ENCODE measurements around the gene ECE1.

The ECE1 gene

GRCh38 chr1:21176586-21177555 lies 113.4 kb downstream of the ECE1 start, which contains the start of gene EIF4G3:
TSS of gene EIF4G3 (minus strand) at chr1:21176897. CDS start at chr1:21002742, 174,155 bp downstream.
- Histone ChIP-seq H3K4me1 (ENCODE audit: control insufficient read depth in 1 of 2, insufficient read depth in 2 of 2, low read length in 2 of 2) (peaks cover 0 to 5% of the 10 kb centered on the region in 2 experiments), H3K79me1 (ENCODE audit: low read length) (peaks cover 13% of the 10 kb centered on the region), H2BK120ac (ENCODE audit: insufficient read depth, low read length, poor library complexity) (peak within 1 kb of the TSS; percentile 83), H3K36me3 (ENCODE audit: control insufficient read depth in 1 of 2, insufficient read depth in 2 of 2, low read length in 2 of 2) (peaks cover 3 to 5% of the 10 kb centered on the region in 2 experiments), H3K18ac (ENCODE audit: low read length) (peak within 1 kb of the TSS; percentile 75), H3K9me3 (ENCODE audit: insufficient read depth, low read depth, low read length) (no peaks in the 10 kb centered on the region), H2AK5ac (ENCODE audit: low read length) (peak within 1 kb of the TSS; percentile 71), H4K8ac (ENCODE audit: low read depth, low read length) (peak within 1 kb of the TSS; percentile 91), H3K23ac (ENCODE audit: low read length) (no peak within 1 kb of the TSS), H3K9ac (ENCODE audit: low read length) (peak within 1 kb of the TSS; percentile 80), H4K12ac (ENCODE audit: low read depth, low read length) (peak within 1 kb of the TSS; percentile 81), H3K4me3 (ENCODE audit: low read depth, low read length) (peak within 1 kb of the TSS; percentile 95), H3K79me2 (ENCODE audit: control insufficient read depth, insufficient read depth, low read length, poor library complexity) (peaks cover 9% of the 10 kb centered on the region), H3K27ac (ENCODE audit: low read depth, low read length) (peak within 1 kb of the TSS; percentile 83), H2BK5ac (ENCODE audit: low read depth, low read length, poor library complexity) (peak within 1 kb of the TSS; percentile 88), H2BK12ac (ENCODE audit: low read length) (peak within 1 kb of the TSS; percentile 62), H3K4me2 (ENCODE audit: low read length) (peak within 1 kb of the TSS; percentile 85), H3K4ac (ENCODE audit: low read depth, low read length) (peak within 1 kb of the TSS; percentile 91), H3K27me3 (ENCODE audit: insufficient read depth, low read length) (no peaks in the 10 kb centered on the region), H2AFZ (ENCODE audit: insufficient read depth, low read length, poor library complexity) (peak within 1 kb of the TSS; percentile 92), H3K14ac (ENCODE audit: low read length) (peak within 1 kb of the TSS; percentile 84), H4K91ac (ENCODE audit: low read depth, low read length) (peak within 1 kb of the TSS; percentile 91)
- no CpG with 5 or more reads among the region's 90 CpGs for WGBS (ENCODE audit: extremely low coverage, insufficient coverage, insufficient read length)
- peak; percentile 98 to 100 for DNase-seq

- Histone ChIP-seq H3K4me2 (ENCODE audit: low read length) (peak overlapping the region; percentile 85), H3K23ac (ENCODE audit: low read length) (no peak overlapping the region), H2AK5ac (ENCODE audit: low read length) (peak overlapping the region; percentile 71), H3K4ac (ENCODE audit: low read depth, low read length) (peak overlapping the region; percentile 91), H3K4me3 (ENCODE audit: low read depth, low read length) (peak overlapping the region; percentile 95), H3K27ac (ENCODE audit: low read depth, low read length) (peak overlapping the region; percentile 48), H3K79me1 (ENCODE audit: low read length) (peaks cover 13% of the 10 kb centered on the region), H3K14ac (ENCODE audit: low read length) (peak overlapping the region; percentile 76), H4K12ac (ENCODE audit: low read depth, low read length) (peak overlapping the region; percentile 63), H3K79me2 (ENCODE audit: control insufficient read depth, insufficient read depth, low read length, poor library complexity) (peaks cover 9% of the 10 kb centered on the region), H2AFZ (ENCODE audit: insufficient read depth, low read length, poor library complexity) (peak overlapping the region; percentile 66), H2BK12ac (ENCODE audit: low read length) (no peak overlapping the region), H2BK120ac (ENCODE audit: insufficient read depth, low read length, poor library complexity) (peak overlapping the region; percentile 18), H4K91ac (ENCODE audit: low read depth, low read length) (peak overlapping the region; percentile 82), H3K9me3 (ENCODE audit: insufficient read depth, low read depth, low read length) (no peaks in the 10 kb centered on the region), H3K27me3 (ENCODE audit: insufficient read depth, low read length) (no peaks in the 10 kb centered on the region), H3K4me1 (ENCODE audit: control insufficient read depth in 1 of 2, insufficient read depth in 2 of 2, low read length in 2 of 2) (peaks cover 0 to 5% of the 10 kb centered on the region in 2 experiments), H4K8ac (ENCODE audit: low read depth, low read length) (peak overlapping the region; percentile 59), H3K9ac (ENCODE audit: low read length) (peak overlapping the region; percentile 80), H3K36me3 (ENCODE audit: control insufficient read depth in 1 of 2, insufficient read depth in 2 of 2, low read length in 2 of 2) (peaks cover 3 to 5% of the 10 kb centered on the region in 2 experiments), H3K18ac (ENCODE audit: low read length) (peak overlapping the region; percentile 74), H2BK5ac (ENCODE audit: low read depth, low read length, poor library complexity) (peak overlapping the region; percentile 80)
- peak in 1 of 2 donors; percentile 28 for DNase-seq
- WGBS (ENCODE audit: extremely low coverage, insufficient coverage, insufficient read length), result no CpG with 5 or more reads among the region's 69 CpGs
Measured at GRCh38 chr1:21175670-21176581, 114.3 kb downstream of the ECE1 start.

- H4K91ac ChIP-seq (ENCODE audit: low read depth, low read length), result no peak overlapping the region
- no peak overlapping the region for H3K14ac ChIP-seq (ENCODE audit: low read length)
- H2AFZ ChIP-seq (ENCODE audit: insufficient read depth, low read length, poor library complexity), result no peak overlapping the region
- H3K79me1 ChIP-seq (ENCODE audit: low read length), result peaks cover 13% of the 10 kb centered on the region
- no peak overlapping the region for H2AK5ac ChIP-seq (ENCODE audit: low read length)
- no peaks in the 10 kb centered on the region for H3K27me3 ChIP-seq (ENCODE audit: insufficient read depth, low read length)
- DNase-seq, result peak; percentile 26 to 45
- no peak overlapping the region for H3K23ac ChIP-seq (ENCODE audit: low read length)
- peak overlapping the region; percentile 85 for H3K4me2 ChIP-seq (ENCODE audit: low read length)
- no peak overlapping the region for H2BK120ac ChIP-seq (ENCODE audit: insufficient read depth, low read length, poor library complexity)
- H3K27ac ChIP-seq (ENCODE audit: low read depth, low read length), result no peak overlapping the region
- H3K4me1 ChIP-seq (ENCODE audit: control insufficient read depth in 1 of 2, insufficient read depth in 2 of 2, low read length in 2 of 2), result peaks cover 0 to 5% of the 10 kb centered on the region in 2 experiments
- no CpG with 5 or more reads among the region's 6 CpGs for WGBS (ENCODE audit: extremely low coverage, insufficient coverage, insufficient read length)
- H4K12ac ChIP-seq (ENCODE audit: low read depth, low read length), result no peak overlapping the region
- H3K36me3 ChIP-seq (ENCODE audit: control insufficient read depth in 1 of 2, insufficient read depth in 2 of 2, low read length in 2 of 2), result peaks cover 6 to 7% of the 10 kb centered on the region in 2 experiments
- no peak overlapping the region for H3K9ac ChIP-seq (ENCODE audit: low read length)
- peaks cover 9% of the 10 kb centered on the region for H3K79me2 ChIP-seq (ENCODE audit: control insufficient read depth, insufficient read depth, low read length, poor library complexity)
- H3K18ac ChIP-seq (ENCODE audit: low read length), result no peak overlapping the region
- H3K9me3 ChIP-seq (ENCODE audit: insufficient read depth, low read depth, low read length), result no peaks in the 10 kb centered on the region
- no peak overlapping the region for H2BK5ac ChIP-seq (ENCODE audit: low read depth, low read length, poor library complexity)
- no peak overlapping the region for H3K4me3 ChIP-seq (ENCODE audit: low read depth, low read length)
- H4K8ac ChIP-seq (ENCODE audit: low read depth, low read length), result no peak overlapping the region
- peak overlapping the region; percentile 52 for H3K4ac ChIP-seq (ENCODE audit: low read depth, low read length)
- H2BK12ac ChIP-seq (ENCODE audit: low read length), result no peak overlapping the region
Measured at GRCh38 chr1:21175324-21175669, 115.0 kb downstream of the ECE1 start.

Data from trophoblast cell (in vitro differentiated cells and primary cell).